Stomach (tissue), 9 donors: ENCODE results near the gene ADCY5. TPM values are rescaled to one million over a fixed set of nuclear protein-coding genes. Genes with fewer than 3 reads are reported as not detected.
A peak's percentile ranks its signal among the peaks of the same experiment; 100 is the strongest.

Experiments used
- DNase-seq, 2 donors: peaks; one replicate each; pipeline versions ENCODE4 v3.0.0 to v3.0.0-alpha.2; 2013 to 2019
- H3K27ac ChIP-seq, 5 donors: fragments of 200-600 bp in 4 of 5; sonication (generic) in 4 of 5; one replicate each; pipeline ENCODE4 v1.5.1; 2013 to 2019; ENCODE audit warnings: mild to moderate bottlenecking in 1 of 5, moderate library complexity in 1 of 5
- H3K27me3 ChIP-seq, 3 donors: fragments of 200-600 bp; sonication (generic); one replicate each; pipeline ENCODE4 v1.5.1; 2017 to 2019; ENCODE audit warnings: mixed run types in 1 of 3
- H3K36me3 ChIP-seq, 4 donors: fragments of 200-600 bp; sonication (generic); 1 replicate in 3 of 4; 2 replicates in 1 of 4; pipeline ENCODE4 v1.5.1; 2016 to 2019
- H3K4me1 ChIP-seq, 4 donors: fragments of 200-600 bp; sonication (generic); one replicate each; pipeline ENCODE4 v1.5.1; 2016 to 2019
- H3K4me3 ChIP-seq, 4 donors: fragments of 200-600 bp; sonication (generic) in 3 of 4; one replicate each; pipeline ENCODE4 v1.5.1; 2016 to 2019; ENCODE audit warnings: mild to moderate bottlenecking in 1 of 4
- H3K9me3 ChIP-seq, 4 donors: fragments of 200-600 bp; sonication (generic); one replicate each; pipeline ENCODE4 v1.5.1; 2016 to 2019
- EP300 ChIP-seq: sonication (generic); formaldehyde crosslinking; IDR thresholded peaks from one replicate; pipeline ENCODE4 v1.6.1; 2017; ENCODE audit warnings: antibody characterized with exemption
- POLR2A ChIP-seq, 4 donors: fragments of 450-650 bp; IDR thresholded peaks; one replicate each; pipeline ENCODE4 v1.6.1; 2016; ENCODE audit warnings: antibody characterized with exemption in 4 of 4, control low read depth in 2 of 4, mild to moderate bottlenecking in 1 of 4, moderate library complexity in 1 of 4
- POLR2AphosphoS5 ChIP-seq, 3 donors: sonication (generic); formaldehyde crosslinking; IDR thresholded peaks; one replicate each; pipeline ENCODE4 v1.6.1; 2016; ENCODE audit warnings: antibody characterized with exemption in 3 of 3
- WGBS, 5 donors: extraction: QIAGEN DNeasy Blood & Tissue Kit in 3 of 5; methylation state at CpG; one replicate each; pipeline versions ENCODE4 v1.1.5 to v1.1.7; 2013 to 2018; 5-methylcytosine and 5-hydroxymethylcytosine counted together
- intact Hi-C: fragments of 100-400 bp; cut with DNase I; formaldehyde crosslinking; loops from one replicate; pipeline ENCODE4 v1.15.1; 2023; ENCODE audit warnings: low total_unique reads
- polyA plus RNA-seq, 3 donors: library from polyadenylated mRNA; stranded (reverse); fragments of 200-250 nt; gene quantifications; one replicate each; pipeline ENCODE4 v1.2.3, GENCODE V29; 2013
- total RNA-seq, 5 donors: library from RNA; depleted of rRNA; stranded (reverse); fragments of >200 nt; gene quantifications; one replicate each; pipeline versions ENCODE4 v1.1.0 to v1.2.3, GENCODE V29; 2014 to 2016
- TF ChIP-seq, protein P1 (sequence below), 7 experiments: fragments of 450-650 bp in 4 of 7; fragments of 200-600 bp in 3 of 7; sonication (generic) in 3 of 7; IDR thresholded peaks; one replicate each; pipeline ENCODE4 v1.5.1; 2016 to 2019; ENCODE audit warnings: antibody characterized with exemption in 7 of 7, control low read depth in 2 of 7, mild to moderate bottlenecking in 1 of 7
- donor health status: healthy with polysubstance abuse.
- donor health status: Bipolar disorder and iron deficiency.
- donor health status: healthy.

Gene ADCY5
- total and polyA plus RNA-seq, 8 donors, result 1.8 to 79.9 (median 16.3) TPM

DNA sequence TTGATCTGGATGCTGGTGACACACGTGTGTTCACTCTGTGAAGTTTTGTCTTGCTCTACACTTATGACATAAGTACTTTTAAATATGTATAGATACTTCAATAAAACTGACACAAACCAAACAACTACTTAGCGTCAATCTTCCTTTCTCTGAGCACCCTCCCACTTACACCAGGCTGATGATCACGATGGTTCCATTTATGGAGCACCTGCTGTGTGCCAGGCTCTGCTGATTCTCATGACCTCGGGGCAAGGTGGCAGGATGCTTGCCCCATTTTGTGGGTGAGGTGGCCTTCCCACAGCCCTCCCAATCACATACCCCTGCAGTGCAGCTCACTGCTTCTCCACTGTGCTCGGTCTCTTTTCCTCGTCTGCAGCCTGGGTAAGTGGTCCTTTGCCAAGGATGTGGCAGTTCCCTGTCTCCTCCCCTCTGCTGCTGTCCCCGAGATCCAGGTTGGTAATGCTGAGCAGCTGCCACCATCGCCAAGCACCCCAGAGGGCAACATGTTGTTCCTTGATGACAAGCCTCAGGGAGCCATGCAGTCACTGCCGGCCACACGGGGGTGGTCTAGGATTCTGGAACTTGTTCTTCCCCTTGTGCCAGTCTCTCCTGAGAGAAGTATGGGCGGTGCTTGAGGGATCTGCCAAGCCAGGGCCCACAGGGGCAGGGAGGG is 20.6 kb upstream of the ADCY5 start:
- intact Hi-C loops, result no loop called here
- H3K4me3 ChIP-seq, result no peak overlapping the region
- H3K27me3 ChIP-seq, result peaks cover 0 to 4% (median 0%) of the 10 kb centered on the region in 3 donors
- no peak overlapping the region for H3K27ac ChIP-seq
- H3K36me3 ChIP-seq, result no peaks in the 10 kb centered on the region
- WGBS, 5 donors, result 79 to 83% (median 81%) methylated on average over 11 of the region's 11 CpGs
- DNase-seq, result no peak
- TF ChIP-seq, protein P1, sequence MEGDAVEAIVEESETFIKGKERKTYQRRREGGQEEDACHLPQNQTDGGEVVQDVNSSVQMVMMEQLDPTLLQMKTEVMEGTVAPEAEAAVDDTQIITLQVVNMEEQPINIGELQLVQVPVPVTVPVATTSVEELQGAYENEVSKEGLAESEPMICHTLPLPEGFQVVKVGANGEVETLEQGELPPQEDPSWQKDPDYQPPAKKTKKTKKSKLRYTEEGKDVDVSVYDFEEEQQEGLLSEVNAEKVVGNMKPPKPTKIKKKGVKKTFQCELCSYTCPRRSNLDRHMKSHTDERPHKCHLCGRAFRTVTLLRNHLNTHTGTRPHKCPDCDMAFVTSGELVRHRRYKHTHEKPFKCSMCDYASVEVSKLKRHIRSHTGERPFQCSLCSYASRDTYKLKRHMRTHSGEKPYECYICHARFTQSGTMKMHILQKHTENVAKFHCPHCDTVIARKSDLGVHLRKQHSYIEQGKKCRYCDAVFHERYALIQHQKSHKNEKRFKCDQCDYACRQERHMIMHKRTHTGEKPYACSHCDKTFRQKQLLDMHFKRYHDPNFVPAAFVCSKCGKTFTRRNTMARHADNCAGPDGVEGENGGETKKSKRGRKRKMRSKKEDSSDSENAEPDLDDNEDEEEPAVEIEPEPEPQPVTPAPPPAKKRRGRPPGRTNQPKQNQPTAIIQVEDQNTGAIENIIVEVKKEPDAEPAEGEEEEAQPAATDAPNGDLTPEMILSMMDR (IDR thresholded peaks at IDR 0.05), result no peak
- TF ChIP-seq POLR2AphosphoS5 (IDR thresholded peaks at IDR 0.05) (no peak), POLR2A (IDR thresholded peaks at IDR 0.05) (no peak), EP300 (no peak)
- no peaks in the 10 kb centered on the region for H3K4me1 ChIP-seq
- H3K9me3 ChIP-seq, result no peaks in the 10 kb centered on the region

DNA sequence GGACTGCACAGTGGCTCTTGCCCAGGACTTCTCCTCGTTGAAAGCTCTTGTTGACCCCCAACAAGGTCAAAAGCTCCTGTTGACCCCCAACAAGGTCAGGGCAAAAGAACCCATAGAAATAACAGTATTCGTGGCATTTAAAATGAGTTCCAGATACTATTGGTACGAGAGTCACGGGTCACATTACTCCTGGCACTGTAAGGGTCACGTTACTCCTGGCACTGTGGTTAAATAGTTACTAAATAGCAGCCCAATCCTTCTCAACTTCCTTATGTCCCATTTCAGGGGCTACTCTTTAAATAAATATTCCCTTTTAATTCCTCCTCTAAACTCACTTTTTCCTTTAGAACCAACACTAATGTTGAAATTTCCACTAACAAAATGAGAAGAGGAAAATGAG is 18.2 kb upstream of the ADCY5 start:
- TF ChIP-seq, protein P1 (IDR thresholded peaks at IDR 0.05), result no peak
- no peak for TF ChIP-seq EP300
- no peak for TF ChIP-seq POLR2A (IDR thresholded peaks at IDR 0.05)
- no peak for TF ChIP-seq POLR2AphosphoS5 (IDR thresholded peaks at IDR 0.05)
- intact Hi-C loops, result no loop called here
- Histone ChIP-seq H3K36me3 (no peaks in the 10 kb centered on the region), H3K4me1 (no peaks in the 10 kb centered on the region), H3K4me3 (no peak overlapping the region), H3K9me3 (no peaks in the 10 kb centered on the region), H3K27me3 (peaks cover 0 to 4% (median 0%) of the 10 kb centered on the region in 3 donors), H3K27ac (no peak overlapping the region)
- WGBS, 5 donors, result 24 to 49% (median 41%) methylated on average over 5 of the region's 5 CpGs
- peak in 1 of 2 donors; percentile 42 for DNase-seq

DNA sequence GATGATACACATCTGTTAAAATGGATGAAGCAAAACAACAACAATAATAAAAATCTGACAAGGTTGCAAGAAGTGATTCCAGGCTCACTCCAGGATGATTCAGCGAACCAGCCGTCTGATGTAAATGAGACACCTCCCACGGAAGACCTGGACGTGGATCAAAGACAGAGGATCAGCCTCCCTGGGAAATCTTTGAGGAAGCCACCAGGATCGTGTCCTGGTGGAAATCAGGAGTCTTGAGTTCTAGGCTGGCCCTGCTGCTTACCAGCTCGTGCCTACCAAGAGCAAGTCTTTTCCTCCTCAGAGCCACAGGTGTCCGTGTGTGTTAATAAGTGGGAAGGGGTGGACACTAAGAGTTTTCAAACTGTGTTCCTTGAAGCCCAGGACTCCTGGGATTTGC is 15.3 kb upstream of the ADCY5 start:
- Histone ChIP-seq H3K27ac (no peak overlapping the region), H3K36me3 (no peaks in the 10 kb centered on the region), H3K4me3 (no peak overlapping the region), H3K4me1 (no peaks in the 10 kb centered on the region), H3K27me3 (peaks cover 0 to 9% (median 4%) of the 10 kb centered on the region in 3 donors), H3K9me3 (no peaks in the 10 kb centered on the region)
- TF ChIP-seq EP300 (no peak), POLR2AphosphoS5 (IDR thresholded peaks at IDR 0.05) (no peak), POLR2A (IDR thresholded peaks at IDR 0.05) (no peak)
- TF ChIP-seq, protein P1 (IDR thresholded peaks at IDR 0.05), result no peak
- intact Hi-C loops, result no loop called here
- WGBS, 5 donors, result 64 to 81% (median 78%) methylated on average over 7 of the region's 7 CpGs
- no peak for DNase-seq

DNA sequence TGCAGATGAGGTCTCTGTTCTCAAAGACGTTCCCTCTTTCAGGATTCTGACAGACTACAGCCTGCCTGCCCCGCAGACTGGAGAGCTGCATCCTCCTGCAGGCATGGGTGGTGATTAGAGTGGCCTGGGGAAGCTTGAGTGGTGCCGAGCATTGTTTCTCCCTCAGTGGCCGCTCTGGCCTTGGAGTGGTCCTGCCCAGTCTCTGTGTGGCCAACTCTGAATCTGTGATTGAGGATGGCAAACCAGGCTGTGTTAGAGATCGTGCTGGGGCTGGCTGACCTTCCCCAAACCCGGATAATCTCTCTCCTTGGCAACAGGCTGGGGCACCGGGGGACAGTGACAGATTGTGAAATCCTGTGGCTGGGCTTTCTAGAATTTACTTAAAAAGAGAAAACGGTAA is 11.0 kb upstream of the ADCY5 start:
- no peaks in the 10 kb centered on the region for H3K36me3 ChIP-seq
- H3K27ac ChIP-seq, result no peak overlapping the region
- H3K4me3 ChIP-seq, result no peak overlapping the region
- TF ChIP-seq POLR2A (IDR thresholded peaks at IDR 0.05), result no peak
- H3K27me3 ChIP-seq, result peaks cover 0 to 34% (median 4%) of the 10 kb centered on the region in 3 donors
- DNase-seq, result no peak
- H3K4me1 ChIP-seq, result no peaks in the 10 kb centered on the region
- intact Hi-C loops, result no loop called here
- no peaks in the 10 kb centered on the region for H3K9me3 ChIP-seq
- WGBS, 5 donors, result 27 to 44% (median 31%) methylated on average over 8 of the region's 8 CpGs

DNA sequence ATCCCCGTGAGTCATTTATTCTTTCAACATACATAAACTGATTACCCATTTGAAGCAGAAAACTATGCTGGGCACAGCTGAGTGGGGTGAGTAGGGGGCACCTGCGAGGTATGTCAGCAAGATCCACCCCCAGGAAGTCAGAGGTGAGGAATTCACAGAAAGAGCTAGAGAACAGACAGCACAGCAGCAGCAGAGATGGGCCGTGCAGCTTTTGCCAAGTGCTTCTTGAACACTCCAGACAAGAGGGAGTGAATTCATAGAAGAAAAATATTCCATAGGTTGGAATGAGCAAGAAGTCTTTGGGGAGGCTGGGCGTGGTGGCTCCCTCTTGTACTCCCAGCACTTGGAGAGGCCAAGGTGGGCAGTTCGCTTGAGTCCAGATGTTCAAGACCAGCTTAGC is 9.4 kb upstream of the ADCY5 start:
- H3K27me3 ChIP-seq, result peaks cover 0 to 41% (median 4%) of the 10 kb centered on the region in 3 donors
- H3K4me3 ChIP-seq, result no peak overlapping the region
- H3K4me1 ChIP-seq, result no peaks in the 10 kb centered on the region
- WGBS, 5 donors, result 73 to 83% (median 80%) methylated on average over 5 of the region's 5 CpGs
- TF ChIP-seq POLR2A (IDR thresholded peaks at IDR 0.05) (no peak), EP300 (no peak), POLR2AphosphoS5 (IDR thresholded peaks at IDR 0.05) (no peak)
- TF ChIP-seq, protein P1 (IDR thresholded peaks at IDR 0.05), result no peak
- no peaks in the 10 kb centered on the region for H3K36me3 ChIP-seq
- DNase-seq, result no peak
- H3K27ac ChIP-seq, result no peak overlapping the region
- intact Hi-C loops, result no loop called here
- H3K9me3 ChIP-seq, result no peaks in the 10 kb centered on the region
